ENCODE data around the gene CXCR1. TPM values are rescaled to one million over a fixed set of nuclear protein-coding genes. Genes with fewer than 3 reads are reported as not detected.
A peak's percentile ranks its signal among the peaks of the same experiment; 100 is the strongest.

Gene CXCR1
- total RNA-seq, 1 experiment from 2014 or later = not detected

GRCh38 chr2:218168635-218169462, 2.1 kb upstream of the CXCR1 start:
- Histone ChIP-seq H3K9ac (ENCODE audit: extremely low read depth, insufficient read length, low read length) (no peak overlapping the region), H2AFZ (ENCODE audit: low read length) (no peak overlapping the region), H3K56ac (ENCODE audit: insufficient read length, low read depth, low read length) (no peak overlapping the region), H3K79me2 (ENCODE audit: insufficient read depth, low read length) (no peaks in the 10 kb centered on the region), H2AK5ac (ENCODE audit: insufficient read length, low read length) (no peak overlapping the region), H2BK5ac (ENCODE audit: insufficient read length, low read length) (no peak overlapping the region), H4K20me1 (ENCODE audit: control insufficient read depth, insufficient read depth, insufficient read length) (no peaks in the 10 kb centered on the region), H3T11ph (ENCODE audit: low read length) (no peak overlapping the region), H3K4ac (ENCODE audit: low read depth, low read length) (no peak overlapping the region), H3K27me3 (ENCODE audit: insufficient read depth, low read length) (no peaks in the 10 kb centered on the region), H2BK20ac (ENCODE audit: low read depth, low read length, poor library complexity, severe bottlenecking) (no peak overlapping the region), H3K18ac (ENCODE audit: insufficient read length, low read depth, low read length) (no peak overlapping the region), H4K91ac (ENCODE audit: insufficient read length, low read depth, low read length) (no peak overlapping the region), H2BK12ac (ENCODE audit: insufficient read length, low read depth, low read length) (no peak overlapping the region), H3K9me3 (ENCODE audit: control insufficient read depth, low read depth, low read length) (no peaks in the 10 kb centered on the region), H3K23ac (ENCODE audit: insufficient read length, low read depth, low read length) (no peak overlapping the region), H3K4me2 (ENCODE audit: insufficient read depth, insufficient read length, low read length) (no peak overlapping the region), H4K8ac (replicated peaks; ENCODE audit: insufficient read length, low read depth, low read length) (no peak overlapping the region), H3K14ac (ENCODE audit: insufficient read depth, low read length) (no peak overlapping the region), H3K23me2 (ENCODE audit: insufficient read length, low read depth, low read length, poor library complexity, severe bottlenecking) (no peaks in the 10 kb centered on the region), H2BK15ac (ENCODE audit: low read depth, low read length) (no peak overlapping the region), H2BK120ac (ENCODE audit: low read depth, low read length, poor library complexity, severe bottlenecking) (no peak overlapping the region), H3K27ac (ENCODE audit: insufficient read length, low read depth, low read length) (no peak overlapping the region), H4K5ac (ENCODE audit: insufficient read length, low read depth, low read length) (no peak overlapping the region), H3K4me1 (ENCODE audit: insufficient read depth, low read length) (peaks cover 2% of the 10 kb centered on the region; the same call in 1 of the 2 replicates), H3K79me1 (ENCODE audit: insufficient read depth, low read depth, low read length, poor library complexity, severe bottlenecking) (no peaks in the 10 kb centered on the region)
- peak; percentile 82 for DNase-seq
- no peaks in the 10 kb centered on the region for H3K36me3 Mint-ChIP-seq (ENCODE audit: insufficient read depth in 1 of 3, low read depth in 3 of 3)
- H3K4me3 Mint-ChIP-seq = no peak overlapping the region
- peaks cover 6 to 12% of the 10 kb centered on the region in 2 experiments for H3K4me1 Mint-ChIP-seq
- H3K27me3 Mint-ChIP-seq (ENCODE audit: low read depth) = peaks cover 19% of the 10 kb centered on the region
- H3K9me3 Mint-ChIP-seq = no peaks in the 10 kb centered on the region; a peak in 1 of 5 replicates
- H3K27ac Mint-ChIP-seq = peak overlapping the region in 1 of 3 experiments; percentile 42; a peak in 1 of 7 replicates
- TF ChIP-seq CTCF (conservative IDR thresholded peaks at IDR 0.05) = peak; percentile 91
- no CpG with 5 or more reads among the region's 9 CpGs for WGBS (ENCODE audit: extremely low coverage, insufficient read length, low lambda C conversion rate)

All from H9 (cell line).